22Rv1 (cell line): ENCODE results near the gene TMEM145.

ENCODE experiments used
- ZFX ChIP-seq: fragments of 450-650 bp; IDR thresholded peaks from 2 replicates; pipeline ENCODE4 v1.6.1; 2017; ENCODE audit warnings: antibody characterized with exemption, borderline replicate concordance
- TF ChIP-seq, protein P1 (sequence below): fragments of 450-650 bp; IDR thresholded peaks from 2 replicates; pipeline ENCODE4 v1.5.1; 2017; ENCODE audit warnings: mild to moderate bottlenecking

DNA sequence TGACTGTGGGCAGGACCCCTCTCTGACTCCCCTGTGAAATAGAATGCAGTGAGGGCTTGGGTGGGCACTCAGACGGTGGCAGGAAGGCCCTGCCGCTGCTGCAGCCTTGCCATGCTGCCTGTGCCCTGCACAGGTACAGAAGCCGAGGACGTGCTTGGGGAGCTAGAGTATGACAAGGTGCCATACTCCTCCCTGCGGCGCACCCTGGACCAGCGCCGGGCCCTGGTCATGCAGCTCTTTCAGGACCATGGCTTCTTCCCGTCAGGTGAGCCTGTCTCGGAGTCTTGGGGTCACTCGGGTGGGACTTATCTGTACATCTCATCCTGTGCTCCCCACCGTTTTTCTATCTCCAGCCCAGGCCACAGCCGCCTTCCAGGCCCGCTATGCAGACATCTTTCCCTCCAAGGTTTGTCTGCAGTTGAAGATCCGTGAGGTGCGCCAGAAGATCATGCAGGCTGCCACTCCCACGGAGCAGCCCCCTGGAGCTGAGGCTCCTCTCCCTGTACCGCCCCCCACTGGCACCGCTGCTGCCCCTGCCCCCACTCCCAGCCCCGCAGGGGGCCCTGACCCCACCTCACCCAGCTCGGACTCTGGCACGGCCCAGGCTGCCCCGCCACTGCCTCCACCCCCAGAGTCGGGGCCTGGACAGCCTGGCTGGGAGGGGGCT lies 18.5 kb upstream of the TMEM145 start:
- TF ChIP-seq, protein P1, sequence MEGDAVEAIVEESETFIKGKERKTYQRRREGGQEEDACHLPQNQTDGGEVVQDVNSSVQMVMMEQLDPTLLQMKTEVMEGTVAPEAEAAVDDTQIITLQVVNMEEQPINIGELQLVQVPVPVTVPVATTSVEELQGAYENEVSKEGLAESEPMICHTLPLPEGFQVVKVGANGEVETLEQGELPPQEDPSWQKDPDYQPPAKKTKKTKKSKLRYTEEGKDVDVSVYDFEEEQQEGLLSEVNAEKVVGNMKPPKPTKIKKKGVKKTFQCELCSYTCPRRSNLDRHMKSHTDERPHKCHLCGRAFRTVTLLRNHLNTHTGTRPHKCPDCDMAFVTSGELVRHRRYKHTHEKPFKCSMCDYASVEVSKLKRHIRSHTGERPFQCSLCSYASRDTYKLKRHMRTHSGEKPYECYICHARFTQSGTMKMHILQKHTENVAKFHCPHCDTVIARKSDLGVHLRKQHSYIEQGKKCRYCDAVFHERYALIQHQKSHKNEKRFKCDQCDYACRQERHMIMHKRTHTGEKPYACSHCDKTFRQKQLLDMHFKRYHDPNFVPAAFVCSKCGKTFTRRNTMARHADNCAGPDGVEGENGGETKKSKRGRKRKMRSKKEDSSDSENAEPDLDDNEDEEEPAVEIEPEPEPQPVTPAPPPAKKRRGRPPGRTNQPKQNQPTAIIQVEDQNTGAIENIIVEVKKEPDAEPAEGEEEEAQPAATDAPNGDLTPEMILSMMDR: no peak
- no peak for TF ChIP-seq ZFX
